Sigmoid colon (tissue), 7 donors: ENCODE results near the gene RAB20. TPM values are rescaled to one million over a fixed set of nuclear protein-coding genes. Genes with fewer than 3 reads are reported as not detected.

Experiments used
- DNase-seq: peaks from one replicate; pipeline ENCODE4 v3.0.0-alpha.2; 2019
- H3K27ac ChIP-seq, 4 donors: fragments of 200-600 bp; sonication (generic); one replicate each; pipeline ENCODE4 v1.5.1; 2016 to 2019; ENCODE audit warnings: mild to moderate bottlenecking in 1 of 4
- H3K27me3 ChIP-seq, 3 donors: fragments of 200-600 bp; sonication (generic); one replicate each; pipeline ENCODE4 v1.5.1; 2019; ENCODE audit warnings: mild to moderate bottlenecking in 1 of 3
- H3K36me3 ChIP-seq, 4 donors: fragments of 200-600 bp; sonication (generic); one replicate each; pipeline ENCODE4 v1.5.1; 2016 to 2019
- H3K4me1 ChIP-seq, 4 donors: fragments of 200-600 bp; sonication (generic); one replicate each; pipeline ENCODE4 v1.5.1; 2017 to 2019
- H3K4me3 ChIP-seq, 4 donors: fragments of 200-600 bp; sonication (generic); one replicate each; pipeline ENCODE4 v1.5.1; 2017 to 2019; ENCODE audit warnings: mild to moderate bottlenecking in 2 of 4, moderate library complexity in 1 of 4
- H3K9me3 ChIP-seq, 4 donors: fragments of 200-600 bp in 3 of 4; sonication (generic) in 3 of 4; one replicate each; pipeline versions ENCODE4 v1.5.1 to v1.6.1; 2013 to 2019
- EP300 ChIP-seq, 4 donors: sonication (generic); formaldehyde crosslinking; IDR thresholded peaks; one replicate each; pipeline ENCODE4 v1.6.1; 2017; ENCODE audit warnings: antibody characterized with exemption in 4 of 4
- POLR2A ChIP-seq, 2 donors: fragments of 450-650 bp; IDR thresholded peaks; one replicate each; pipeline ENCODE4 v1.6.1; 2016; ENCODE audit warnings: antibody characterized with exemption in 2 of 2, mild to moderate bottlenecking in 2 of 2, moderate library complexity in 2 of 2
- POLR2AphosphoS5 ChIP-seq, 4 donors: sonication (generic); formaldehyde crosslinking; IDR thresholded peaks; one replicate each; pipeline ENCODE4 v1.6.1; 2017; ENCODE audit warnings: antibody characterized with exemption in 4 of 4
- WGBS, 2 donors: extraction: QIAGEN DNeasy Blood & Tissue Kit; methylation state at CpG; one replicate each; pipeline ENCODE4 v1.1.7; 2013; 5-methylcytosine and 5-hydroxymethylcytosine counted together
- intact Hi-C: fragments of 100-400 bp; cut with DNase I; formaldehyde crosslinking; loops from one replicate; pipeline ENCODE4 v1.15.1; 2023
- polyA plus RNA-seq, 3 donors: library from polyadenylated mRNA; stranded (reverse); fragments of 200-250 nt; gene quantifications; one replicate each; pipeline ENCODE4 v1.2.3, GENCODE V29; 2013
- total RNA-seq, 4 donors: library from RNA; depleted of rRNA; stranded (reverse); fragments of >200 nt; gene quantifications; one replicate each; pipeline ENCODE4 v1.1.0, GENCODE V29; 2016
- TF ChIP-seq, protein P1 (sequence below), 4 experiments: fragments of 450-650 bp in 3 of 4; fragments of 200-600 bp in 1 of 4; IDR thresholded peaks; one replicate each; pipeline ENCODE4 v1.5.1; 2016 to 2019; ENCODE audit warnings: antibody characterized with exemption in 4 of 4, mild to moderate bottlenecking in 3 of 4, moderate library complexity in 2 of 4
- donor health status: healthy with polysubstance abuse.
- donor health status: Bipolar disorder and iron deficiency.
- donor health status: healthy.

Gene RAB20
- total and polyA plus RNA-seq, 7 donors = 6.9 to 61.7 (median 21.3) TPM

DNA sequence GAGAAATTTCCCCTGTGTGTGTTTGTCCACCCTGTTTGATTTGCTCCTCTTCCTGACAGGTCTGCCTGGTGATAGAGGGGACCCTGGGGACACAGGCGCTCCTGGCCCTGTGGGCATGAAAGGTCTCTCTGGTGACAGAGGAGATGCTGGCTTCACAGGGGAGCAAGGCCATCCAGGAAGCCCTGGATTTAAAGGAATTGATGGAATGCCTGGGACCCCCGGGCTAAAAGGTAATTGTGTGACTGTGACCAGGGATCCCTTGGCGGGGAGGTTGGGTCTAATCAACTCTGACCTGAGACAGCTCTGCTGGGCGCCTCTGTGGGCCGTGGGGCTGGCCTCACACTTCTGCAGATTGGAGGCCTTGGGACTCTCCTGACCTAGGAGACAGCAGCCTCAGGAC is 81.4 kb downstream of the RAB20 start:
- Histone ChIP-seq H3K4me3 (no peak overlapping the region), H3K36me3 (peaks cover 44 to 90% (median 78%) of the 10 kb centered on the region in 4 donors), H3K4me1 (peaks cover 0 to 20% (median 12%) of the 10 kb centered on the region in 4 donors), H3K27ac (peak overlapping the region; percentile 46 to 58 (median 56)), H3K9me3 (no peaks in the 10 kb centered on the region), H3K27me3 (no peaks in the 10 kb centered on the region)
- no peak for DNase-seq
- WGBS, 2 donors = 73 to 81% methylated on average over 5 of the region's 5 CpGs
- intact Hi-C loops = no loop called here
- TF ChIP-seq EP300 (IDR thresholded peaks at IDR 0.05) (no peak), POLR2AphosphoS5 (IDR thresholded peaks at IDR 0.05) (no peak), POLR2A (IDR thresholded peaks at IDR 0.05) (no peak)
- TF ChIP-seq, protein P1, sequence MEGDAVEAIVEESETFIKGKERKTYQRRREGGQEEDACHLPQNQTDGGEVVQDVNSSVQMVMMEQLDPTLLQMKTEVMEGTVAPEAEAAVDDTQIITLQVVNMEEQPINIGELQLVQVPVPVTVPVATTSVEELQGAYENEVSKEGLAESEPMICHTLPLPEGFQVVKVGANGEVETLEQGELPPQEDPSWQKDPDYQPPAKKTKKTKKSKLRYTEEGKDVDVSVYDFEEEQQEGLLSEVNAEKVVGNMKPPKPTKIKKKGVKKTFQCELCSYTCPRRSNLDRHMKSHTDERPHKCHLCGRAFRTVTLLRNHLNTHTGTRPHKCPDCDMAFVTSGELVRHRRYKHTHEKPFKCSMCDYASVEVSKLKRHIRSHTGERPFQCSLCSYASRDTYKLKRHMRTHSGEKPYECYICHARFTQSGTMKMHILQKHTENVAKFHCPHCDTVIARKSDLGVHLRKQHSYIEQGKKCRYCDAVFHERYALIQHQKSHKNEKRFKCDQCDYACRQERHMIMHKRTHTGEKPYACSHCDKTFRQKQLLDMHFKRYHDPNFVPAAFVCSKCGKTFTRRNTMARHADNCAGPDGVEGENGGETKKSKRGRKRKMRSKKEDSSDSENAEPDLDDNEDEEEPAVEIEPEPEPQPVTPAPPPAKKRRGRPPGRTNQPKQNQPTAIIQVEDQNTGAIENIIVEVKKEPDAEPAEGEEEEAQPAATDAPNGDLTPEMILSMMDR (IDR thresholded peaks at IDR 0.05) = no peak

DNA sequence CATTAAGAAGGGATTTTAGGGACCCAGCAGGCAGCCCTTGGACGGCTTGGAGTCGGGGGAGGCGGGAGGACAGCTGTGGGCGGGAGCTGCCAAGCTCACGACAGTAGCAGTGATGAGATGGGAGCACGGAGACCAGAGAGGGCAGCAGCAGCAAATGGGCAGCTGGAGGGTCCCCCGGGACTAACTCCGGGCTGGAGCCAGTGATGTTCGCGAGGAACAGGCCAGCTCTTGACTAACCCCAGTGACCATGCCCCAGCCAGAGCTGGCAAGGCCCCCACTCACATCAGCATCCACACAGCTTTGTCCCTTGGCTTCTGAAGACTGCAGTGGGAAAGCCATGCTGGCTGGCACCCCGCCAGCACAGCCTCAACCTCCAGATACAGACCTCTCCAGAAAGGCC is 81.9 kb downstream of the RAB20 start:
- no peak for DNase-seq
- Histone ChIP-seq H3K36me3 (peaks cover 41 to 90% (median 77%) of the 10 kb centered on the region in 4 donors), H3K4me3 (no peak overlapping the region), H3K27ac (peak overlapping the region; percentile 46 to 58 (median 56)), H3K27me3 (no peaks in the 10 kb centered on the region), H3K9me3 (no peaks in the 10 kb centered on the region), H3K4me1 (peaks cover 0 to 20% (median 12%) of the 10 kb centered on the region in 4 donors)
- 91 to 94% methylated on average over 11 of the region's 11 CpGs for WGBS, 2 donors
- TF ChIP-seq EP300 (IDR thresholded peaks at IDR 0.05) = no peak
- intact Hi-C loops = no loop called here

DNA sequence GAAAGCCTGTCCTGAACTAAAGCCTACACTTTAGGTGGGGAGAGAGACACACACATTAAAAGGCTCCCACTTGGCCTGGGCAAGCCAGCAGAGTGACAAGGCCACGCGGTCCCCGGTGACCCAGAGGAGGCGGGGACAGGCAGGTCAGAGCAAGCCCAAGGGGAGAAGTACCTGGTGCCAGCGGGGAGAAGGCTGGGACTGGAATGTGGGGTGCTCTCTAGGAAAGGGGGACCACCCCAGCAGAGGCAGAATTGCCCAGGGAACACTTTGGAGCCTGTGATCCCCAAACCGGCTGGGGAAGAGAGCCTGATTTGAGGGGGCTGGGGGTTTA is 82.3 kb downstream of the RAB20 start:
- peak overlapping the region; percentile 46 to 58 (median 56) for H3K27ac ChIP-seq

DNA sequence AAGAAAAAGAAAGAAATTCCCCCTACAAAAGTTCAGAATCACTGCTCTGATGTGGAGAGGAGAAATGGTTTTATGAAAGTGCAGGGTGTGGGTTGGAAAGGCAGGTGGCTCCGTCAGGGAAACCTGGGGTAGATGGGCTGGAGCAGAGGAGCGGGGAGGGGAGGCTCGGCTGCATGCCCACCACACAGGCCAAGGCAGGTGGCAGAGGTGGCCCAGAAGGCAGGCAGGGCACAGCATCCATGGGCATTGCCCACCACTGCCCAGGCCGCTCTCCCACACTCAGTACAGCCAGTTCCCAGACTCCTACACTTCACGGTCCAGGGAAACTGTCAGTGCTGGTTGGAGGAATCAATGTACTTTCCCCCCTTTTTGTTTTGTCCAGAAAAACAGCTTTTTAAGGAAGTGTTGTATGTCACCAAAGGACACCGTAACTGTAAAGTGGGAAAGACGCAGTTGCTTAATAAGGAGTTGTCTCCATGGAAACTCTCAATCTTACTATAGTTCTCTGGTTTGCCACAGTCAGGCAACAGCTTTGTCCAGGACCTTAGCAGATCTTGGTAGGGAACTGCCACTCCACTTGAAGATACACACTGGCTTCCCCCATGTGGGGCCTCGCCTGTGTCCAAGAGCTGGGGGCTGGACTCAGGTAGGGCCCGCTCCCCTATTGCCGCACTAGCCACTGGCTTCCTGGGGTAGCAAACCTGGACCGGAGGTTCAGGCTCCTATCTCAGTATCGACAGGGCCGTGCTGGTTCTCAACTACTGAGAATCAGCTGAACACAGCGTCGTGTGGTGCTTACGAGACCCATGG is 82.9 kb downstream of the RAB20 start:
- 90 to 94% methylated on average over 16 of the region's 16 CpGs for WGBS, 2 donors
- H3K9me3 ChIP-seq = no peaks in the 10 kb centered on the region
- DNase-seq = no peak
- H3K36me3 ChIP-seq = peaks cover 43 to 90% (median 79%) of the 10 kb centered on the region in 4 donors
- TF ChIP-seq, protein P1 (IDR thresholded peaks at IDR 0.05) = no peak
- TF ChIP-seq POLR2AphosphoS5 (IDR thresholded peaks at IDR 0.05) = no peak
- TF ChIP-seq EP300 (IDR thresholded peaks at IDR 0.05) = no peak
- no peak for TF ChIP-seq POLR2A (IDR thresholded peaks at IDR 0.05)
- peak overlapping the region; percentile 46 to 58 (median 56) for H3K27ac ChIP-seq
- H3K4me3 ChIP-seq = no peak overlapping the region
- H3K27me3 ChIP-seq = no peaks in the 10 kb centered on the region
- intact Hi-C loops = no loop called here
- H3K4me1 ChIP-seq = peaks cover 0 to 20% (median 12%) of the 10 kb centered on the region in 4 donors

More for the DNA sequence above, 82.3 kb downstream of the RAB20 start:
- Histone ChIP-seq H3K4me1 (peaks cover 0 to 20% (median 12%) of the 10 kb centered on the region in 4 donors), H3K36me3 (peaks cover 38 to 90% (median 77%) of the 10 kb centered on the region in 4 donors), H3K9me3 (no peaks in the 10 kb centered on the region), H3K27me3 (no peaks in the 10 kb centered on the region), H3K4me3 (no peak overlapping the region)
- TF ChIP-seq, protein P1 (IDR thresholded peaks at IDR 0.05) = no peak
- TF ChIP-seq POLR2AphosphoS5 (IDR thresholded peaks at IDR 0.05) = no peak
- DNase-seq = no peak
- 90 to 94% methylated on average over 6 of the region's 6 CpGs for WGBS, 2 donors
- intact Hi-C loops = no loop called here

DNA sequence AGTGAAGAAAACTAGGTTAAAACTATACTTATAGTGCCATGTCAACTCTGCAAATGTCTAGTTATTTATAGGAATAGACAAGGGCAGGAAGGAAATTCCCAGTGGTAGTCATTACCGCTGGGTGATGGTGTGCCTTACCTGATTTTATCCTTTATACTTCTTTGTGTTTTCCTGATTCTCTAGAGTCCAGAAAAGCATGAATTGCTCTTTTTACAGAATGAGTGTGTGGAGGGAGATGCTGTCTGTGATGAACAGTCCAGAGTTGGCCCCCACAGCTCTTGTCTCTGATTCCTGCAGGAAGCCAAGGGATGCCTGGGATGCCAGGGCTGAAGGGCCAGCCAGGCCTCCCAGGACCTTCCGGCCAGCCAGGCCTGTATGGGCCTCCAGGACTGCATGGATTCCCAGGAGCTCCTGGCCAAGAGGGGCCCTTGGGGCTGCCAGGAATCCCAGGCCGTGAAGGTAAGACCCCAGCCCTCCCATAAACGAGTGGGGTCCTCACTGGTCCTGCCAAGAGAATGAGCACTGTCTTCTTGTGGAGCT is 83.7 kb downstream of the RAB20 start:
- H3K27ac ChIP-seq = peak overlapping the region; percentile 13 to 58 (median 51)
- no peak for DNase-seq
- TF ChIP-seq EP300 (IDR thresholded peaks at IDR 0.05) (no peak), POLR2AphosphoS5 (IDR thresholded peaks at IDR 0.05) (no peak), POLR2A (IDR thresholded peaks at IDR 0.05) (no peak)
- TF ChIP-seq, protein P1 (IDR thresholded peaks at IDR 0.05) = no peak
- H3K4me3 ChIP-seq = no peak overlapping the region
- H3K4me1 ChIP-seq = peaks cover 0 to 20% (median 12%) of the 10 kb centered on the region in 4 donors
- no peaks in the 10 kb centered on the region for H3K27me3 ChIP-seq
- no peaks in the 10 kb centered on the region for H3K9me3 ChIP-seq
- WGBS, 2 donors = 82 to 90% methylated on average over 4 of the region's 4 CpGs
- H3K36me3 ChIP-seq = peaks cover 48 to 90% (median 79%) of the 10 kb centered on the region in 4 donors
- intact Hi-C loops = no loop called here
